ENCODE results near the gene GCNT4. TPM values are rescaled to one million over a fixed set of nuclear protein-coding genes. Genes with fewer than 3 reads are reported as not detected.

The GCNT4 gene
- total RNA-seq, 3 donors from 2014 or later (not counting 1 experiment from before 2014, with no cell fraction given), result 0.25 to 2.0 (median 0.52) TPM

DNA sequence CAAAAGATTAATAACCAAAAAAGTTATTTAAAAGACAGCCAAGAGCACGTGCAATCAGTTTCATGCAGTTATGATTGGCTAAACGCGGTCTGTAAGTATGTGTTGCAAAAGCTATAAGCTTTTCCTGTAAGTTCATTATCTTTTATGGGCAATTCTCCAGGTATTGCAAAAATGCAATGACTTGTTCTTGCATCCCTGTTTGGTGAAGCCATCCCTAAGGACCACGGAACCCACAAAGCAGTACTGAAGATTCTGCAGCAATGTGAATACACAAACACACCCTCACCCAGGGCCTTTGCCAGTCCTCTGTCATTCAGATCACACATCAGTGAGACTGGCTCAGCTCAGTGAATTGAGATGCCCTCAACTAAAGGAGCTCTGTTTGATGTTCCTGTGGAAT, 11.4 kb downstream of the GCNT4 start:
- DNase-seq (no peak), ATAC-seq (no peak)
- H3K9me3 ChIP-seq (ENCODE audit: control insufficient read depth, insufficient read depth, low read length), result no peaks in the 10 kb centered on the region
- no peak overlapping the region for H3K27ac Mint-ChIP-seq
- no peaks in the 10 kb centered on the region for H3K27me3 ChIP-seq (ENCODE audit: control insufficient read depth, insufficient read depth, low read length)
- no peaks in the 10 kb centered on the region for H3K36me3 Mint-ChIP-seq
- H3K4me1 ChIP-seq (ENCODE audit: control insufficient read depth, insufficient read depth, low read length), result no peaks in the 10 kb centered on the region
- H3K4me3 ChIP-seq (ENCODE audit: low read length), result no peak overlapping the region
- TF ChIP-seq, protein P1, sequence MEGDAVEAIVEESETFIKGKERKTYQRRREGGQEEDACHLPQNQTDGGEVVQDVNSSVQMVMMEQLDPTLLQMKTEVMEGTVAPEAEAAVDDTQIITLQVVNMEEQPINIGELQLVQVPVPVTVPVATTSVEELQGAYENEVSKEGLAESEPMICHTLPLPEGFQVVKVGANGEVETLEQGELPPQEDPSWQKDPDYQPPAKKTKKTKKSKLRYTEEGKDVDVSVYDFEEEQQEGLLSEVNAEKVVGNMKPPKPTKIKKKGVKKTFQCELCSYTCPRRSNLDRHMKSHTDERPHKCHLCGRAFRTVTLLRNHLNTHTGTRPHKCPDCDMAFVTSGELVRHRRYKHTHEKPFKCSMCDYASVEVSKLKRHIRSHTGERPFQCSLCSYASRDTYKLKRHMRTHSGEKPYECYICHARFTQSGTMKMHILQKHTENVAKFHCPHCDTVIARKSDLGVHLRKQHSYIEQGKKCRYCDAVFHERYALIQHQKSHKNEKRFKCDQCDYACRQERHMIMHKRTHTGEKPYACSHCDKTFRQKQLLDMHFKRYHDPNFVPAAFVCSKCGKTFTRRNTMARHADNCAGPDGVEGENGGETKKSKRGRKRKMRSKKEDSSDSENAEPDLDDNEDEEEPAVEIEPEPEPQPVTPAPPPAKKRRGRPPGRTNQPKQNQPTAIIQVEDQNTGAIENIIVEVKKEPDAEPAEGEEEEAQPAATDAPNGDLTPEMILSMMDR (IDR thresholded peaks at IDR 0.05), result no peak
- intact Hi-C loops (cut with micrococcal nuclease), result loop anchor here (10.0 kb wide), 1 partner anchor 224 kb away; no protein-coding TSS in a partner anchor
- H3K9me3 Mint-ChIP-seq, result no peaks in the 10 kb centered on the region
- H3K27ac ChIP-seq (ENCODE audit: low read length), result no peak overlapping the region
- peaks cover 12 to 25% of the 10 kb centered on the region in 2 donors for H3K27me3 Mint-ChIP-seq (ENCODE audit: low read depth in 2 of 2)
- H3K4me1 Mint-ChIP-seq, result no peaks in the 10 kb centered on the region
- H3K36me3 ChIP-seq (ENCODE audit: control insufficient read depth, insufficient read depth, low read length), result no peaks in the 10 kb centered on the region
- H3K4me3 Mint-ChIP-seq, result no peak overlapping the region
- WGBS (ENCODE audit: insufficient coverage), result 74% methylated on average over 4 of the region's 4 CpGs

DNA sequence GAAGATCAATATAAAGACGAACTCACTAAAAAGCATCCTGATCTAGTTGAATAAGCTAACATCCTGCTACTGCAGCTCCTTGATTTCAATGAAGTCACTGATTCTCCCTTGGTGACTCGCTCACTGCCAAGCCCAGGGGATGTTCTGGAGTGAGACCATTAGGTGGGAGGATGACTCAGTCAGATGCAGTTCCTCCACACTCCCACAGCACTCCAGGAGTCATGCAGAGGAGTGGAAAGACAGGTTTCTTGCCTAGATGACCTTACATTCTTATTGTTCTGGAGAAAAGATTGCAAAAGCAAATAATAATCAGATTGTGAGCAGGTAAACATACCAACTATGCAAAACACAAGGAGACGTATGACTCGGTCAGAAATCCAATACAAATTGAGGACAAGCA, 15.3 kb downstream of the GCNT4 start:
- 100% methylated on average over 2 of the region's 4 CpGs for WGBS (ENCODE audit: insufficient coverage)
- Mint-ChIP-seq H3K9me3 (no peaks in the 10 kb centered on the region), H3K27me3 (ENCODE audit: low read depth in 2 of 2) (peaks cover 8 to 14% of the 10 kb centered on the region in 2 donors), H3K36me3 (no peaks in the 10 kb centered on the region), H3K4me1 (peaks cover 0 to 17% of the 10 kb centered on the region in 2 donors), H3K27ac (no peak overlapping the region), H3K4me3 (no peak overlapping the region)
- DNase-seq (no peak), ATAC-seq (no peak)
- peaks cover 15% of the 10 kb centered on the region for H3K4me1 ChIP-seq (ENCODE audit: control insufficient read depth, insufficient read depth, low read length)
- intact Hi-C loops (cut with micrococcal nuclease), result no loop called here
- no peaks in the 10 kb centered on the region for H3K9me3 ChIP-seq (ENCODE audit: control insufficient read depth, insufficient read depth, low read length)
- no peak overlapping the region for H3K27ac ChIP-seq (ENCODE audit: low read length)
- TF ChIP-seq, protein P1 (IDR thresholded peaks at IDR 0.05), result no peak
- H3K27me3 ChIP-seq (ENCODE audit: control insufficient read depth, insufficient read depth, low read length), result no peaks in the 10 kb centered on the region
- no peak overlapping the region for H3K4me3 ChIP-seq (ENCODE audit: low read length)
- H3K36me3 ChIP-seq (ENCODE audit: control insufficient read depth, insufficient read depth, low read length), result no peaks in the 10 kb centered on the region

DNA sequence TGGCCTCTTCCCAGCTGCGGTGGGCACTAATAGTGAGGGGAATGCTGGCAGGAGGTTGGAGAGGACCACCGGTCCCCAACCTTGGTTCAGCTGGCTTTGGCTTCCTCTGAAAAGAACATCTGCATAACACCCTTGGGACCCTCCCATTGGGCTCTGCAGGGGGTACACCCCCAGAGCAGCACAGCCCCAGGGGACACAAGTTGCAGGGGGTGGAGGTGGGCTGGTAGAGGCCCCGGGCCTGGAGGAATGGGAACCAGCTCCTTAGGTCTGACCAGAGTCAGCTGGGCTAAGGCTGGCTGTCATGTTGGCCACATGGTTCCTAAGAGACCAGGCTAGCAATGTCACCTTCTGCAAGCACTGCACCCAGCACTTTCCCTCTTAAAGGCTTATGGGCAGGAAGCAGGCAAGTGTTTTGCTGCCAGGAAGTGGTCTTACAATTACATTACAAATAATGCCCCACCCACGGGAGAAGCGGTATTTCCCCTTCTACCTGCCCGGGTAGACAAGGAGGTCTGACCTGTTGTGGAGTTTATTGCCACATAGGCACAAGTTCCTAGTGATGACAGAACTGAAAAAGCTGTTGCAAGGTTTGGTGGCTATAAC, 18.1 kb downstream of the GCNT4 start:
- DNase-seq, result peak in 1 of 2 donors; percentile 69

More for the DNA sequence above, 18.1 kb downstream of the GCNT4 start:
- no peak overlapping the region for H3K27ac ChIP-seq (ENCODE audit: low read length)
- H3K4me1 ChIP-seq (ENCODE audit: control insufficient read depth, insufficient read depth, low read length), result peaks cover 15% of the 10 kb centered on the region
- intact Hi-C loops (cut with micrococcal nuclease), result no loop called here
- 43% methylated on average over 5 of the region's 6 CpGs for WGBS (ENCODE audit: insufficient coverage)
- no peak overlapping the region for H3K27ac Mint-ChIP-seq
- H3K4me3 ChIP-seq (ENCODE audit: low read length), result no peak overlapping the region
- H3K9me3 ChIP-seq (ENCODE audit: control insufficient read depth, insufficient read depth, low read length), result no peaks in the 10 kb centered on the region
- peak; percentile 57 to 69 (median 61) for ATAC-seq
- TF ChIP-seq, protein P1 (IDR thresholded peaks at IDR 0.05), result no peak
- H3K27me3 ChIP-seq (ENCODE audit: control insufficient read depth, insufficient read depth, low read length), result no peaks in the 10 kb centered on the region
- H3K36me3 ChIP-seq (ENCODE audit: control insufficient read depth, insufficient read depth, low read length), result no peaks in the 10 kb centered on the region
- H3K27me3 Mint-ChIP-seq (ENCODE audit: low read depth in 2 of 2), result peaks cover 9 to 24% of the 10 kb centered on the region in 2 donors
- H3K4me3 Mint-ChIP-seq, result no peak overlapping the region
- H3K36me3 Mint-ChIP-seq, result no peaks in the 10 kb centered on the region
- H3K9me3 Mint-ChIP-seq, result no peaks in the 10 kb centered on the region
- H3K4me1 Mint-ChIP-seq, result peaks cover 0 to 17% of the 10 kb centered on the region in 2 donors
